Measurements from ENCODE around the gene JSRP1.
"Not testable (repeated sequence)": the region's sequence is repeated elsewhere in the genome, so short reads cannot be mapped to it uniquely, and the experiment has no call there.

The JSRP1 gene

DNA sequence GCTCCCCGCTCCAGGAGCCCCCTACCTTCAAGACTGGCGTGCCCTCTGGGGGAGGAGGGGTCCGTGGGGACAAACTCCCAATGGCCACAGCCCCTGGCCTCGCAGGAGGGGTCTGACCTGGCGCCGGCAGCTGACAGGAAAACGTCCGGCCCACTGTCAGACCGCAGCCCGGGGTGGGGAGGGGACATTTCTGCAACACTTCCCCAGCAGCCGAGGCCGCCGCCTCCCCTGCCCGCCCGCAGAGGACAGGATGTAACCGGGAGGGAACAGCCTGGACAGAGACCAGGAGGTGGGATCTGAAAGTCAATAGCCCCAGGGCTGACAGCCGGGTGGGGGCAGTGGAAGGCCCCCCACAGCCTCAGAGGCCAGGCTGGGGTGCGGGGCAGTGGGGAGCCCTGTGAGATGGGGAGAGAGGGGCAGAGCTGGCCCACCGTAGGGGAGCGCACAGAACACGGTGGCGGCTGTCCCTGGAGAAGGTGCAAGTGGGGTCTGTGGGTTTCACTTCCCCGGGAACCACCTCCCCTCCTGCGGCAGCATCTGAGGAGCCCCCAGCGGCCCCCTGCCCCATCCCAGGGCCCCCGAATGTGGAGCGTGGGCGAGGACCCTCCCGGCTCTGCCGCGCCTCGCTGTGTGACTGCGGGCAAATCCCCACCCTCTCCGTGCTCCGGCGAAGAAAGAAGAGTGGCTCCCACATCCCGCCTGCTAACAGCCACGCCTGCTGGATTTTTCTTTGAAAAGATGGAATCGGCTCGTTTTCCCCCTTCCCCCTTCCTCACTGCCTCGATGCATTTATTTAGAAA lies 26.0 kb upstream of the JSRP1 start, which contains the start of gene PEAK3:
PEAK3 (minus strand) TSS at position 114 of the 800 bp plus-strand sequence. CDS start 1,244 bp downstream, outside the sequence.
- peak; percentile 37 for DNase-seq

DNA sequence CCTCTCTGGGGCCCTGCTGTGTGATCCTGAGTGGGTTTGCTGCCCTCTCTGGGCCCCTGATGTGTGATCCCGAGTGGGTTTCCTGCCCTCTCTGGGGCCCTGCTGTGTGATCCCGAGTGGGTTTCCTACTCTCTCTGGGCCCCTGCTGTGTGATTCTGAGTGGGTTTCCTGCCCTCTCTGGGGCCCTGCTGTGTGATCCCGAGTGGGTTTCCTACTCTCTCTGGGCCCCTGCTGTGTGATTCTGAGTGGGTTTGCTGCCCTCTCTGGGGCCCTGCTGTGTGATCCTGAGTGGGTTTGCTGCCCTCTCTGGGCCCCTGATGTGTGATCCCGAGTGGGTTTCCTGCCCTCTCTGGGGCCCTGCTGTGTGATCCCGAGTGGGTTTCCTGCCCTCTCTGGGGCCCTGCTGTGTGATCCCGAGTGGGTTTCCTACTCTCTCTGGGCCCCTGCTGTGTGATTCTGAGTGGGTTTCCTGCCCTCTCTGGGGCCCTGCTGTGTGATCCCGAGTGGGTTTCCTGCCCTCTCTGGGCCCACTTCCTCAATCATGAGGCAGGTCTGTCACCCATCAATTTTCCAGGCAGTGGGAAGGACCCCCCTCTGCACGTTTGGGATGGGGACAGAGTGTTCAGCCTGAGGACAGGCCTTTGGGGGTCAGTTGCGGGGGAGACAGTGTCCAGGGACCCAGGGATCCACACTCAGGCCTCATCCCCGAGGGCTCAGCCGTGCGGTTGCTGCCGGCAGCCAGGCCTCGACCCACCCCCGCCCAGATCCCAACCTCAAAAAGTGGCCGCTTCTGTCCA lies 25.2 kb upstream of the JSRP1 start:
- DNase-seq = not testable (repeated sequence)

DNA sequence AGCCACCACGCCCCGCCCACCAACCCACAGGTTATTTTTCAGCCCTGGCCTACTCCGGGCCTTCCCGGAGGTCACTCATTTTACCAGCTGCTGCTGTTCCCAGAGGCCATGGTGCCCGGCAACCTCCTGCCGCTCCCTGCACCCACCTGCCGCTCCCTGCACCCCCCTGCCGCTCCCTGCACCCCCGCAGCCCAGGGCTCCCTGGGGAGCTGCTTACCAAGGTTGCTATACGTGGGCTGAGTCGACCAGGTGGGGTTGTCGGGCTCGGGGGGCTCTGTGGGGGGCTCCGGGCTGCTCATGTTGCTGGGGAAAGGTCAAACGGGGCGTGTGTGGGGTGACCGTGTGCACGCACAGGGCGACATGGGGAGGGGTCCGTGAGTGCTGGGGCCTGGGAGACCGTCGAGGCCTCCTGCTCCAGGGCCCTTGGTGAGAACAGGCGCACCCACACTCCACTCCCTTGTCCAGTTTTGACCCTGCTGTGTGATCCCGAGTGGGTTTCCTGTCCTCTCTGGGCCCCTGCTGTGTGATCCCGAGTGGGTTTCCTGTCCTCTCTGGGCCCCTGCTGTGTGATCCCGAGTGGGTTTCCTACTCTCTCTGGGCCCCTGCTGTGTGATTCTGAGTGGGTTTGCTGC lies 24.5 kb upstream of the JSRP1 start:
- no peak for DNase-seq

DNA sequence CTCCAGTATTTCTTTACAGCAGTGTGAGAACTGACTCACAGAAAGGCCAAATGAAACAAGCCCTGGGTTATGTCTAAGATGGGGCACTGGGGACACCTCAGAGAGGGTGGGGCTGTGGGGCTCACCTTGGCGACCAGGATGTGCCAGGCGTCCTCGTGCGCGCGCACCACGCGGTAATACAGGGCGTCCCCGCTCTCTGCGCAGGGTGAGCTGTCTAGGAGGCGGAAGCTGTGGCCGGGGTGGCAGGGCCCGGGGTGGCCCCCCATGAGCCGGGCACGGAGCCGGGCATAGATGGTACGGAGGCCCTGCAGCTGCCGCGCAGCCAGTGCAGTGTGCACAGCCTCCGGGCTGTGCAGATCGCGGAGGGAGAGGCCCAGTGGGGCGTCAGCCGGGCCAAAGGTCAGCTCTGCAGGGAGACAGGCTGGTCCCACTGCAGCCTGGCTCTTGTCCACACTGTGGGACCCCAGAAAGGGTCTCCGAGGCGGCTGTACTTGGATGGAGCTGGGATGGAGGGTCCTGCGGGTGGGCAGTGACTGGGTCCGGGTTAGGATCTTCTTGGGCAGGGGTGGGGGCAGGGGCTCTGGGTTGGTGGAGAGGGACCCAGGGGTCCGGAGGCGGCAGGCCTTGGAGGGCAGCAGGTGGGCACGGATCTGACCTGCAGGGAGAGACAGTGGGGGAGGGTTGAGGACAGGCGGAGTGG lies 22.4 kb upstream of the JSRP1 start:
- DNase-seq = no peak

DNA sequence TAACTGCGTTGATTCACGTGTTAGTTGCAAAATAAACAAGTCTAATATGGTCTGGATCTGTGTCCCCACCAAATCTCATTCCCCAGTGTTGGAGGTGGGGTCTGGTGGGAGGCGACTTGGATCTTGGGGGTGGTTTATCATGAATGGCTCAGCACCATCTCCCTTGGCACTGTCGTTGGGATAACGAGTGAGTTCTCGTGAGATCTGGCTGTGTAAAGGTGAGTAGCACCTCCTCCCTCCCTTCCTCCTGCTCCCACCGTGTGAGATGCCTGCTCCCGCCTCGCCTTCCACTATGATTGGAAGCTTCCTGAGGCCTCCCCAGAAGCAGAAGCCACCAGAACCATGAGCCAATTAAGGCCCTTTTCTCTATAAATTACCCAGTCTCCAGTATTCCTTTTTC lies 20.9 kb upstream of the JSRP1 start:
- DNase-seq = no peak

DNA sequence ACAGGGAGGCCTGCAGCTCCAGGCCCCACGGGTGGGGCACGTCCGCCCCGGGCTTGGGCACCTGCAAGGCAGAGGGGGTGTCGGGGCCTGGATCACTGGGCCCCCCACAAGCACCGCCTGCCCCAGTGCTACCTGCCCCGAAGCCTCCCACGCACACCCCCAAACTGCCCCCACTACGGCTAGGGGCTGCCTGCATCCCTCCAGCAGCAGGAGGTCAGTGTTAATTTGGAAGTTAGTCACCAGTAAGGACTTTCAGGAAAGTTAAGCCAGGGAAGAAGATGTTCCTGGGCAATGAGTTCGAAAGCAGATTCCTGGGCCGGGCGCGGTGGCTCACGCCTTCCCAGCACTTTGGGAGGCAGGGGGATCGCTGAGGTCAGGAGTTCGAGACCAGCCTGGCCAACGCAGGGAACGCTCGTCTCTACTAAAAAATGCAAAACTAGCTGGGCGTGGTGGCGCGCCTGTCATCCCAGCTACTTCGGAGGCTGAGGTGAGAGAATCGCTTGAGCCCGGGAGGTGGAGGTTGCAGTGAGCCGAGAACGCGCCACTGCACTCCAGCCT lies 20.3 kb upstream of the JSRP1 start:
- no peak for DNase-seq

DNA sequence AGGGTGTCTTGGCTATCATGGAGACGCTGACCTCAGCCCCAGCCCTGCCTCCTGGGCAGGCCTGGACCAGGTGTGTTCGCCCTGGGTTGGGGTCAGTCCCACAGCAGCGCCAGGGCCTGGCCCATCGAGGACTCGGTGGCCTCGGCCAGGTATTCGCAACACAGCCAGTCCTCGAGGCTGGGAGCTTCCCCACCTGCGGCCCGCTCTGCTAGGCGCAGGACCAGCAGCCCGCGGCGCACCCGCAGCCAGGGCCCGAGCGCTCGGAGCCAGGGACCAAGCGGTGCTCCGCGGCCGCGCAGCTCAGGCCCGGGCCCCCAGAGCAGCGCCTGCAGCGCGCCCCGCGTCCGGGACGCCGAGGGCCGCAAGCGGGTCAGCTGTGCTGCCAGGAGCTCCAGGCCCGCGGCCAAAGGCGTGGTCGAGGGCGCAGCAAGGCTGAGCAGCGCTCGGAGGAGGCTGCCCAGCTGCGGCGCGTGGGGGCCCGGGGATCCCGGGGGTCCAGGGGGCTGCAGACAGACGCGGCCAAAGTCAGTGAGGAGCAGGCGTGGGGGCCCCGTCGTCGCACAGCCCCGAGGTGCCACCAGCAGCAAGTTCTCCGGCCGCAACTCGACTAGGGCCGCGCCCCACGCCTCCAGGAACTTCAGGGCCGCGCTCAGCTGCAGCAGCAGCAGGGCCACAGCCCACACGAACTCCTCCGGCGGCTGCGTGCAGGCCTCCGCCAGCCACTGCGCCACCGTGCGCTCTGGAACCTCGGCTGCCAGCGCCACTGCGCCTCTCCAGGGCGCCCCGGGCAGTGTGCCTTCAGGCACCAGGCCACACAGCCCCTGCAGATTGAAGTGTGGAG lies 19.6 kb upstream of the JSRP1 start:
- DNase-seq = no peak

DNA sequence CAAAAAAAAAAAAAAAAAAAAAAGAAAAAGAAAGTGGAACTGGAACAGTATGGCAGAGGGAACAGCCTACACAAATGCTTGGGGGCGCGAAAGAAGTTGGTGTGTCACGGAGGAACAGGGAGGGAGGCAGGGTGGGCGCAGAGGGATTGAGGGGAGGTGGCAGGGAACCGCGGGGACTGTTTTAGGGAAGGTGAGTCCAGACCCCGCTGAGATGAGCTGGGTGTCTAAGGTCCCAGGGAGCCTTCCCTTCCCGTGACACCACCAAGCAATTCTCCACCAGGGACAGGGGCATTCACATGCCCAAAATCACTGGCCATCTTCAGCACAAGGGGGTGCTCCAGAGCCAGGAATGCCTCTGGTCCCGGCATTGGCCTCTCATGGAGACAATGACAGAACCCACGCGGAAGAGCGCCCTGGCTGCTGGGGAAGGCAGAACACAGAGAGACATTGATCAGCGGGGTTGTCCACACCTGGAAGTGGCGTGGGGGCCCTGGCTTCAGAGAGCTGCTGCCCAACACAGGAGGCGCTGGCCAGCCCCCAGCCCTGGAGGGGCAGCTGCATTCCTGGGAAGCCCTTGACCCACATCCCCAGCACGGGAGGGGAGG lies 18.8 kb upstream of the JSRP1 start:
- peak; percentile 62 for DNase-seq

DNA sequence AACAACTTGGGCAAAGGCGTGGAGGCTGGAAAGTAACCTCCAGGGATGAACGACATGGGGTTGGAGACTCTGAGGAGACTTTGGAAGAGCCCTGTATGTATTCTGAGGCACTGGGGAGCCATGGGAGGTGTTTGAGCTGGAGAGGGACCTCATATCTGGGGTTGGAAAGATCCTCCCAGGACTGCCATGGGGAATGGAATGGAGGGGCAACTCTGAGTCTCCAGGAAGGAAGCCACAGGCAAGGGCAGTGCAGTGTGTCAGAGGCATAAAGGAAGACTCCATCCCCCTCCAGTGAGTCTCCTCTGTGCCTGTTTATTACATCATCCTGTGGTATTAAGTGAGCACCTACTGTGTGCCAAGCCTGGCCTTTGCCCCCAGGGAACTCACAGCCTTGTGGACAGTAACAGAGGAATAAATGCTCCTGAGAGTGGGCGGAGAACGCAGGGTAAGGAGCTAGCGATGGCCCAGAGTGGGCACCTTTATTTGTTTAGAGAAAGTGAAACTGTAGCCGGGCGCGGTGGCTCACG lies 18.0 kb upstream of the JSRP1 start:
- DNase-seq = no peak

DNA sequence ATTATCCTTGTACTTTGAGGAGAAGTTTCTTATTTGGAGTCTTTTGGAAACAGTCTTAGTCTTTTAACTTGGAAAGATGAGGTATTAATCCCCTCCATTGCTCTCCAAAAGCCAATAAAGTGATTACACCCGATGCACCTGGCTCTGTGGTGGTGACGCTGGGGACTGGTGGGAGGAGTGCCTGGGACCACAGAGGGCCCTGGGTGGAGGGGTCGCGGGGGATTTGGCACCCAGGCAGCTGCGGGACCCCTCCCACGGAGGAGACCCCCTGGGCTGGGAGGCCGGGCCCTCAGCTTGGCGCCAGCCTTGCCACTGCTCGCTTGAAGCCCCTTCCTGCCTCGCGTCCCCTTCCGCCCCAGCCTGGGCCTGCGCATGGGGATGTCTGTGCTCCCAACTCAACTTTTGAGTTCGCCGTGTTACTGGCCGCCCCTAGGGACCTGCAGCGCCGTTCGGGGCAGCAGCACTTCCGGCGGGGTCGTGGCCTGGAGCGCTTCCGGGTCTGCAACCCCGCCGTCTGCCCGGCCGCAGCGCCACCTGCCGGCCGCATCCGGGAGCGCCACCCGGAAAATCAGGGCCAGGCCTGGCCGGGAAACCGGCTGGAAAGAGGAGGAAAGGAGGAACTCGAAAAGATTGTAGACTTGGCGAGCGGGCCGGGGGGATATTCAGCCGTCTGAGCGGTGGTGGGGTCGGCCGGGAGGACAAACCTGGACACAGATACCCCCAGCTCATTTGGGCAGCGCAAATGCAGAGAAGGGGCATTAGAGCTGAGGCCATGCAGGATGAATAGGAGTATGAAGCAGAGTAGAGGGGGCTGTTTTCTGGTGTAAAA lies 17.4 kb upstream of the JSRP1 start:
- DNase-seq = peak; percentile 82

DNA sequence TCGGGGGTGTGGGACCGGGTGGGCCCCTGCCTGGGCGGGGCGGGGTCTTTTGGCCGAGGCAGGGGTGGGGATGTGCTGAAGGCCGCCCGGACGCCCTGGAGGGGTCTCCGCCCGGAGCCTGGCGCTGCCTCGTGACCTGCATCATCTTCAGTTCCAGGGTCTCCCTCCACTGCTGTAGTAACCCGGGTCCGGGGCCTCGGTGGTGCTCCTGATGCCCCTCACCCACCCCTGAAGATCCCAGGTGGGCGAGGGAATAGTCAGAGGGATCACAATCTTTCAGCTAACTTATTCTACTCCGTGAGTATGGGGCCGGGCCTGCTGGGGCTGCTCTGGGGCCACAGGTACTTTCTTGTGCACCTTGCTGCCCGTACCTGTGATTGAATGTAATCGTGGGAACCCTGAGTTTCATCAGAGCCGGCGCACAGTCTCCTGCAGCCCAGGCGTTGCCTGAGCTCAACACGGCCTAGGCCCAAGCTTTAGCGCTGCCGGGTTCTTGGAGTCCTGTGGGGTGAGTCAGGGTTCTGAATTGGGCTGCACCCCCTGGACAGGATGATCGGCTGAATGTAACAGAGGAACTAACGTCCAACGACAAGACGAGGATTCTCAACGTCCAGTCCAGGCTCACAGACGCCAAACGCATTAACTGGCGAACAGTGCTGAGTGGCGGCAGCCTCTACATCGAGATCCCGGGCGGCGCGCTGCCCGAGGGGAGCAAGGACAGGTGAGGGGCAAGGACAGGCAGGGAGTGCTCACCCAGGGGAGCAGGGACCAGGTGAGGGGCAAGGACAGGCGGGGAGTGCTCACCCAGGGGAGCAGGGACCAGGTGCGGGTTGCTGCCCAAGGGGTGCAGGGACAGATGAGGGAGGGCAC lies 15.3 kb upstream of the JSRP1 start:
- no peak for DNase-seq

DNA sequence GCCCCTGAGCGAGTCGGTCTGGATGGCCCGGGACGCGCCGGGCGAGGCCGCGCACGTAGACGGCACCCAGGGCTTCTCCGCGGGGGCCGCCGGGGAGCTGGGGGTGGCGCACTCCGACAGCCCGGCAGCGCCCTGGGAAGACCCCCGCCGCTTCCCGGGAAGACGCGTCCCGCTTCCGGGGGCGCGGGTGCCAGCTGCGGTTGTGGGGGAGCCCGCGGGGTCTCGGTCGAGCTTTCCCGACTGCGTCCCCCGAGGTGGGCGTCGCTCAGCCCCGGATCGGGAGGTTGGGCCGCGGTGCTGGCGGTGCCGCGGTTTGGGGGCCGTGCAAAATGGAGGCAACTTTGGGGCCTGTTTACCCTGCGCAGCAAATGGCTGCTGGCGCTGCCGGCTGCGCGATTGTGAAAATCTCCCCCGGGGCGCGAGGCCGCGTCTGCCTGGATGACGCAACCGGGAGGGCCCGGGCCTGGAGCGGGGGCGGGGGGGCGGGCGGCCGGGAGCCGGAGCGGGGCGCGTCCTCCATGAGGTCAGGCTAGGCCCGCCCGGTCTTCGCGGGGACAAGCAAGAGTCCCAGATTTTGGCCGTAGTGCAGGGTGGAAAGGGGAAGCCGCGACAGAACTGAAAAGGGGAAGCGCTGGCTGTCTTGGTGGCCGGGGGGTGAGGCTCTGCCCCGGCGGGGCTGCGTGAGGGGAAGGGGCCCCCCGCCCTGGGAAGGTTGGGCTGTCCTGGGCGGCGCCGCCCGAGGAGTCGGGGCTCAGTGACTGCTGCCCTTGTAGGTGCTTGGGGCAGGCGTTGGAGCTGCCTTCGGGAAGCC lies 14.4 kb upstream of the JSRP1 start:
- DNase-seq = peak; percentile 84

DNA sequence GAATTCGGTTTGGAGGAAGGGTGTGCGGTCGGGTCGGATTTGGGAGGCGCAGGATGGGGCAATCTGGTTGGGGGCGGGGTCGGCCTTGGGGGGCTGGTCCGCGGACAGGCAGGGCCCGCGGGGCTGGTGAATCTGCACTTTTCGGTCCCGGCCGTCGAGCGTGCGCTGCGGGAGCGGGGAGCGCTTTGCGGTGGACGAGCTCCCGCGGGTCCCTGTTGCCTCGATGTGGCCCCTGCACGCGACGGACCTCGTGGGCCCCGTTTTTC lies 13.9 kb upstream of the JSRP1 start:
- DNase-seq = peak; percentile 57

DNA sequence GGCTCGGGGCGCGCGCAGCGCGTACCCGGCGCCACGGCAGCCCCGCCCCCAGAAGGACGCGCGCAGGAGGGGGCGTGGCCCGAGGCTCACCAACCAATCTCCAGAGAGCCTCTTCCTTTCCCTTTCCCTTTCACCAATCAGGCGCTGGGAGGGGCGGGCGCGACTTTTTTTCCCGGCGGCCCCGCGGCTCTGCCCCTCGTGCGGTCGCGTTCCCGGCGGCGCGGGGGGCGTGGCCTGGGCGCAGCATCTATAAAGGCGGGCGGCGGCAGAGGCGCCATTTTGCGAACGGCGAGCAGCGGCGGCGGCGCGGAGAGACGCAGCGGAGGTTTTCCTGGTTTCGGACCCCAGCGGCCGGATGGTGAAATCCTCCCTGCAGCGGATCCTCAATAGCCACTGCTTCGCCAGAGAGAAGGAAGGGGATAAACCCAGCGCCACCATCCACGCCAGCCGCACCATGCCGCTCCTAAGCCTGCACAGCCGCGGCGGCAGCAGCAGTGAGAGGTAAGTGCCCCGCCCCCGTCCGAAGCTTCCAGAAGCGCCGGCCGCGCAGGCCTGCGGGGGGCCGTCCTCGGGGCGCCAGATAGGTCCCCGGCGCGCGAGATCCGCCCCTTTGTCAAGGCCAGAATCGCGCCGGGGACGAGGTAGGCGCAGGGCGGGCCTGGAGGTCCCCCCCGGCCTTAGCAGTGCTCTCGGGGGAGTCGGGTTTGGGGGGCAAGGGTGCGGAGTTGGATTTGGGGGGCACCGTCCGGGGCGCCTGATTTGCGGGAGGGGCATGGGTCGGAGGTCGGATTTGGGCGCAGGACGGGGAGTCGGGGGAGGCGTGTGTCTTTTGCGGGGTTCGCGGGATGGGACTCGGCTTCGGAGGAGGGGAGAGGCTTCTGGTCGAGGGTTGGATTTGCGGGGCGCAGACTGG lies 13.3 kb upstream of the JSRP1 start:
- peak; percentile 99 for DNase-seq

DNA sequence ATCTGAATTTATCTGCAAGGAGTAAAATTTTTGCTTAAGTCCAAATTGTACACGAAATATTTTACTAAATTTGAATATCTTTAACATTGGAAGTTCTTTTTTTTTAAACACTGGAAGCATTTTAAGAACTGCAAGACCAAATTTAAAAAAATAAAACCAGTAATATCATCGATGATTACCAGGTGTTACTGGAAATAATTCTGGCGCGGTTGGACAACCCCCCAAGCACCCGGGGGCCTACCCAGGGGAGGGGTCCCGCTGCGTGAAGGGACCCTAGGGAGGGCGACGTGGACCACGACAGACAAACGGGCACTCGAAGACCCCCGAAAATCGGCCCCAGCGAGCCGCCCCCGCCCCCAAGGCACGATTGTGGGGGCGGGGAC lies 12.6 kb upstream of the JSRP1 start:
- DNase-seq = no peak

DNA sequence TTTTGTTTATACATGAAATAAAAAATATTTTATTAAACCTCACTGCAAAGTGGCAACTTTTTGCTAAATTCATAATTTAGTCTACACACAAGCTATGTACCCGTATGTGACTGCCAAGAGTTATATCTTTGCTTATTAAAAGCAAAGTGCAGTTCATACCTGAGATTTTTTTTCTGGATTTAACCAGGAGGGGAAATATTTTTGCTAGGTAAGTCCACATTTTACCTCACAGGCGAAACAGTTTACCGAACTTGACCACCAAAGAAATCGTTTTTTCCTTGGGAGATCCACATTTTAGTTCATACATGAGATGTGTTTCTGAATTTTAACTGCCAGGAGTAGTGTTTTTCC lies 12.2 kb upstream of the JSRP1 start:
- DNase-seq = no peak

DNA sequence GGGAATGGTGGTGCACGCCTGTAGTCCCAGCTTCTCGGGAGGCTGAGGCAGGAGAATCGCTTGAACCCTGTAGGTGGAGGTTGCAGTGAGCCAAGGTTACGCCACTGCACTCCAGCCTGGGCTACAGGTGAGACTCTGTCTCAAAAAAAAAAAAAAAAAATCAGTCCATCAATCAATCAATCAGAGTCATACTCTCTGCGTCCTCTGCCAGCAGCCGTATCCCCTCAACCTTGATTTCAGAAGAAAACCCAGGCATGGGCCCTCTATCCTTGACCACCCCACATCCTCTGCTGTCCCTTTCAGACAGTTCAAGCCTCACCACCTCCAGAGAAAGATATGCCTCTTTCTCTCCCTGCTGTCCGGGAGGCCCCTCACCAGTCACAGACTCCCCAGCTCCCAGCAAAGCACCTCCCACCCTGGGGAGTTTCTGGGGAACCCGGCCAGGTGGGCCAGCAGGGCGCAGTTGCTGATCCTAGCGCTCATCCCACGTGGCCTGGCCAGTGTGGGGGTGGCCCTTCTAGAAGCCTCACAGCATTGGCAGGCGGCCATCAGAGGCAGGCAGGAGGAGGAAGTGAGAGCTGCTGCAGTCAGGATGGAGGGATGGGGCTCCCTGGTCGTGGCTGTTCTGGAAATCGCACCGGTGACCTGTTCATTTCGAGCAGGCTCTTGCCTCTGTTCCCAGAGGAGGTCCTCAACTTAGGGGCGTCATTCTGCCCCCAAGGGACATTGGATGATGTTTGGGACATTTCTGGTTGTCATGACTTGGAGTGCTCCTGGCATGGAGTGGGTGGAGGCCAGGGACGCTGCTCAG lies 10.2 kb upstream of the JSRP1 start:
- peak; percentile 58 for DNase-seq

All from stimulated activated CD4-positive, alpha-beta T cell treated with anti-CD3 and anti-CD28 coated beads, Interleukin-15, amount 100 ng/mL, for 24 hours (primary cell).